AG04449 (cell line): ENCODE results near the gene ENTPD3.

Experiments
- CTCF ChIA-PET: fragments of 350-600 bp; formaldehyde crosslinking; extraction: SDS; loops from one replicate; lab custom pipeline; 2021; ENCODE audit warnings: antibody characterized with exemption; lab: Yijun Ruan, JAX
- POLR2A ChIA-PET: fragments of 400-600, 350-600 bp; formaldehyde crosslinking; extraction: SDS; loops from one replicate; lab custom pipeline; 2020; ENCODE audit warnings: antibody characterized with exemption, inconsistent platforms; lab: Yijun Ruan, JAX
- DNase-seq: peaks from one replicate; pipeline ENCODE4 v3.0.0-alpha.2; 2010; ENCODE audit warnings: low read depth, low spot score
- H3K4me3 ChIP-seq: 2 replicates; pipeline ENCODE4 v1.5.1; 2011; ENCODE audit warnings: low read depth, mild to moderate bottlenecking, control low read depth, low read length
- CTCF ChIP-seq: IDR thresholded peaks from one replicate; pipeline ENCODE4 v1.5.1; 2011; ENCODE audit warnings: mild to moderate bottlenecking, moderate library complexity, low read length, control low read depth, inconsistent platforms; ENCODE audit not compliant: insufficient read depth; ENCODE audit errors: missing control alignments

ENTPD3 gene

DNA sequence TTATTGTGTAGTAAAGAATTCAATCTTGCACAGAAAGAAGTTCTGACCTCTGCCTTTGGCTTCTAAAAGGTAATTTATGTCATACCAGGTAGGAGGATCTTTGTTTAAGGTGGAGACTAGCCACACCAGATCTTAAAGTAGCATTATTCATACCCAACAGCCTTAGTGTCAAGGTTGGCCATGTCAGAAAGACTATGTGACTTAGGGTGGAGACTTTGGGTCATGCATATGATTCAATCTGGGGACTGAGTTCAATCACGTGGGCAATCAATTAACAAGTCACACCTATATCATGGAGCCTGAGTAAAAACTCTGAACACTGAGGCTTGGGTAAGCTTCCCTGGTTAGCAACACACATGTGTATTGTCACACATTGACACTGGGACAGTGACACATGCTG is 28.5 kb upstream of the ENTPD3 start:
- no peak for TF ChIP-seq CTCF
- CTCF ChIA-PET, result no interaction called here
- H3K4me3 ChIP-seq, result no peak overlapping the region
- POLR2A ChIA-PET, result no interaction called here
- DNase-seq, result no peak

GRCh38 chr3:40363674-40364073 is 23.3 kb upstream of the ENTPD3 start:
- POLR2A ChIA-PET, result no interaction called here
- DNase-seq, result no peak
- H3K4me3 ChIP-seq, result no peak overlapping the region
- no peak for TF ChIP-seq CTCF
- CTCF ChIA-PET, result no interaction called here

DNA sequence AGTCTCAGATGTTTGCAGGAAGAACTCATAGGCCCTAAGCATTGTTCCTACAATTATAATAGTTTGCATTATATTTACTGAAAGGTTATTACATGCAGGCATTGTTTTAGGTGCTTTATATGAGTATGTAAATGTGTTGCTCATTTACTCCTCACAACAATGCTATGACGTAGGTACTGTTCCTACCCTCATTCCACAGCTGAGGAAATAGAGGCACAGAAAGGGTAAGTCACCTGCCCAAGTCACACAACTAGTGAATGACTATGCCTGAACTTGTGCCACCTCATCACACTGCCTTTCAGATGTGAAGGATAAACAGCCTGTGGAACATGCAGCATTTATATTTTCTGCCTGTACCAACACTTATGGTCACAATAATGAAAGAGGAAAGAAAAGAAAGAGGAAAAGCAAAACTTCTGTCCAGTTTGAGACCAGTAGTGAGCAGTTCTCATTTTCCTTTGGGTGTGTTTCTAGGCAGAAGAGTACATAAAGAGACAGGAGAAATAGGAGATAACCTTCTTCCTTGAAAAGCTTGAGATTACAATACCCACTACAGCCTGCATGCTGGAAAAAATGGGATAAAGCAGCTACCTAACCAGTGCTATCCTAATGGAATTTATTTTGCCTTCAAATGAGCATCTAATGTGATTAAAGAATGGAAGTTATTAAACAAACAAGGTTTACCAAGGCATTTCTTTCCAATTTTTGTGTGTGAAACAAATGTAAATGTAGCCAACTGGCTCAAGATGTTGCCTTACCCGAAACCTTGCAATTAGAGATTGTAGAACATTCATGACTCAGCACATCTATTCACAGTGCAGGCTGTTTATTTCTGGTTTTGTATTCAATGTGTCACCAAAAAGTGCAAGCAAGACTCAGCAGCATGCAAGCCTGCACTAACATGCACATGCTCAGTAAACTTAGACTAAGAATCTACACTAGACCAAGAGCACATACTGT is 20.5 kb upstream of the ENTPD3 start:
- ChIA-PET CTCF (no interaction called here), POLR2A (no interaction called here)
- DNase-seq, result no peak
- TF ChIP-seq CTCF, result no peak
- H3K4me3 ChIP-seq, result no peak overlapping the region

DNA sequence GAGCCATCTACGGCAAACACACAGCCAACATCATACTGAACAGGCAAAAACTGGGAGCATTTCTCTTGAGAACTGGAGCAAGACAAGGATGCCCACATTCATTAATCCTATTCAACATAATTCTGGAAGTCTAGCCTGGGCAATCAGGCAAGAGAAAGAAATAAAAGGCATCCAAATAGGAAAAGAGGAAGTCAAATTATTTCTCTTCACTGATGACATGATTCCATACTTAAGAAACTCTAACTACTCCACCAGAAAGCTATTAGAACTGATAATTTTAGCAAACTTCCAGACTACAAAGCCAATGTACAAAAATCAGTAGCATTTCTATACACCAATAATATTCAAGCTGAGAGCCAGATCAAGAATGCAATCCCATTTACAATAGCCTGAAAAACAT is 17.3 kb upstream of the ENTPD3 start:
- TF ChIP-seq CTCF, result no peak
- H3K4me3 ChIP-seq, result no peak overlapping the region
- ChIA-PET POLR2A (no interaction called here), CTCF (no interaction called here)
- no peak for DNase-seq

DNA sequence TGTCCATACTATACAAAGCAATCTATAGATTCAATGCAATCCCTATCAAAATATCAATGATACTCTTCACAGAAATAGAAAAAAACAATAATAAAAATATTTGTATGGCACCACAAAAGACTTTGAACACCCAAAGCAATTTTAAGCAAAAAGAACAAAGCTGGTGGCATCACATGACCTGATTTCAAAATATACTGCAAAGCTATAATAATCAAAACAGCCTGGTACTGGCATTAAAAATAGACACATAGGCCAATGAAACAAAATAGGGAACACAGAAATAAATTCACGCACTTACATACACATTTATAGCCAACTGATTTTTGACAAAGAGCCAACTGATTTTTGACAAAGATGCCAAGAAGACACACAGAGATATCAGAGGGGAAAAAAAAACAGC is 9.2 kb upstream of the ENTPD3 start:
- CTCF ChIA-PET, result no interaction called here
- no peak overlapping the region for H3K4me3 ChIP-seq
- no peak for TF ChIP-seq CTCF
- POLR2A ChIA-PET, result no interaction called here
- DNase-seq, result no peak

GRCh38 chr3:40379674-40380306 is 7.2 kb upstream of the ENTPD3 start:
- DNase-seq, result no peak
- ChIA-PET CTCF (no interaction called here), POLR2A (no interaction called here)
- no peak overlapping the region for H3K4me3 ChIP-seq
- no peak for TF ChIP-seq CTCF
